Kidney glomerular epithelial cell (primary cell): ENCODE measurements around the gene MRPS2.

Experiments
- DNase-seq: peaks from one replicate; lab custom pipeline; 2025; lab: John Stamatoyannopoulos, UW

The MRPS2 gene

DNA sequence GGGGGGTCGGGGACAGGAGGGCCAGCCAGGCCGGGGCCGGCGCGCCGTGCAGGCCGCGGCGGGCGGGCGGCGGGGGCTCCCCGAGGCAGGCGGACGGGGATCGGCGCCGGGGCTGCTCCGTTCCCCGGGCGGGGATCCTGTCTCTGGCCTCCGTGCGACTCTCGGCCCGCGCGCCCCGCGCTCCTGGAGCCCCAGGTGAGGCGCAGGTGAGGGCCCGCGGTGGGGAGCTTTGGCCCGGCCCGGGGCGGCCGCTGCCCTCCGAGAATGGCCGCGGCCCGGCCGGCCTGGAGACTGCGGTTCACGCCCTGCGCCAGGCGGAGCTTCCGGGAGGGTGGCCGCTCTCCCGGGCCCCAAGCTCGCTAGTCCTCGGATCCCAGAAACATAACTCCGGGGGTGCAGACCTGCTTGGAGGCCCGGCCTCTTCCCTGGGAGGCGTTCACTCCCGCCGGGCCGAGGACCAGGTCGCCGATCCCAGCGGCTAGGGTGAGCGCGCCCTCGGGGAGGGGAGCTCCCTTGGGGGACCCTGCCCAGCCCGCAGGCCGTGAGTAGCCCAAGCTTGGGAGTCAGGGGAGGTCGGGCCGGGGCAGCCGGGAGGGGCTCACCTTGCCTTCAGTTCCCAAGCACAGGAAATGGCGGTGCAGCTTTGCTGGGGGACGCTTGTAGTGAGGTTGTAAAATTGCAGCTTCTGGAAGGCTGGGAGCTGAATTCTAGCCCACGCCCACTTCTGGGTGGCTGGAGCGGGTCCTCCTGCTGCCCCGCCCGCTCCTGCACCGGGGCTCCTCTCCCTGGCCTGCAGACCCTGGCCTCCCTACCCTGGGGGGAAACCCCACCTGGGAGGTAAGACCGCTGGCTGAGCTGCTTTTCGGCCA is 20.2 kb upstream of the MRPS2 start:
- no peak for DNase-seq

DNA sequence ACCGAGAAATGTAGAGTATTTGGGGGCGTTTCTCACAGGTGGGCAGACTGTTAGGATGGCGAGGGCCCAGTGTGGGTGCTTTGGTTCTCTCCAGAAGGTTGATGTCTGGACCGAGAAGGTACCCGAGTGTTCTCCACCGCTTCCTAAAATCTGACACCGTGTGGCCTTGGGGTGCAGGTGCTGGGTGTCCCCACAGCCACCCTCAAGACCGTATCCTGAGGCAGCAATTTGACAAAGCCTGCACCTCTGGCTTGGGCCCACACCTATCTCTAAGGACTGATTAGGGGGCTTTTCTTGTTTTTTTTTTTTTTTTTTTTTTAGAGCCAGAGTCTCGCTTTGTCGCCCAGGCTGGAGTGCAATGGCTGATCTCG is 19.6 kb upstream of the MRPS2 start:
- DNase-seq, result no peak

GRCh38 chr9:135482015-135482754 is 18.3 kb upstream of the MRPS2 start:
- DNase-seq, result no peak

- DNase-seq, result no peak
Measured at GRCh38 chr9:135484460-135485277, 15.8 kb upstream of the MRPS2 start.

DNA sequence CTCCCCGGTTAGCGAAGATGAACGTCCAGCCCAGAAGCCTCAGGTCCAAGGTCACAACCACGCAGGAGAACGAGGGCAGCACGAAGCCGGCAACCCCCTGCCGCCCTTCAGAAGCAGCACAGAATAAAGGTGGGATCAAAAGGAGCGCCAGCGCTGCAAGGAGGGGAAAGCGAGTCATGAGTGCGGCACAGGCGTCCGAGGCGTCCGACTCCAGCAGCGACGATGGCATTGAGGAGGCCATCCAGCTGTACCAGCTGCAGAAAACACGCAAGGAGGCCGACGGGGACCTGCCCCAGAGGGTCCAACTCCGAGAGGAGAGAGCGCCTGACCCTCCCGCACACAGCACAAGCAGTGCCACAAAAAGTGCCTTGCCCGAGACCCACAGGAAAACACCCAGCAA is 15.1 kb upstream of the MRPS2 start:
- no peak for DNase-seq

DNA sequence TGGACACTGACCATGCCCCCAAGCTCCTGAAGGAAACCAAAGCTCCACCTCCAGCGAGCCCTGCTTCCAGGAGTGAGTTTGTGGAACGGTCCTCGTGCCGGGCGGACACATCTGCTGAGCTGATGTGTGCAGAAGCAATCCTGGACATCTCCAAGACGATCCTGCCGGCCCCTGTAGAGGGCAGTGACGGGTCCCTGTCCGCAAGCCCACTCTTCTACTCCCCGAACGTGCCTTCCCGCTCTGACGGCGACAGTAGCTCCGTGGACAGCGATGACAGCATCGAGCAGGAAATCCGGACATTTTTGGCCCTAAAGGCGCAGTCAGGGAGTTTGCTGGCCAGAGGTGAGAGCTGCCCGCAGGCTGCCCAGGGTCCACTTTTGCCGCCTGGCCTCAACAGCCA is 14.7 kb upstream of the MRPS2 start:
- no peak for DNase-seq

GRCh38 chr9:135486267-135487065 is 14.0 kb upstream of the MRPS2 start:
- DNase-seq, result no peak

DNA sequence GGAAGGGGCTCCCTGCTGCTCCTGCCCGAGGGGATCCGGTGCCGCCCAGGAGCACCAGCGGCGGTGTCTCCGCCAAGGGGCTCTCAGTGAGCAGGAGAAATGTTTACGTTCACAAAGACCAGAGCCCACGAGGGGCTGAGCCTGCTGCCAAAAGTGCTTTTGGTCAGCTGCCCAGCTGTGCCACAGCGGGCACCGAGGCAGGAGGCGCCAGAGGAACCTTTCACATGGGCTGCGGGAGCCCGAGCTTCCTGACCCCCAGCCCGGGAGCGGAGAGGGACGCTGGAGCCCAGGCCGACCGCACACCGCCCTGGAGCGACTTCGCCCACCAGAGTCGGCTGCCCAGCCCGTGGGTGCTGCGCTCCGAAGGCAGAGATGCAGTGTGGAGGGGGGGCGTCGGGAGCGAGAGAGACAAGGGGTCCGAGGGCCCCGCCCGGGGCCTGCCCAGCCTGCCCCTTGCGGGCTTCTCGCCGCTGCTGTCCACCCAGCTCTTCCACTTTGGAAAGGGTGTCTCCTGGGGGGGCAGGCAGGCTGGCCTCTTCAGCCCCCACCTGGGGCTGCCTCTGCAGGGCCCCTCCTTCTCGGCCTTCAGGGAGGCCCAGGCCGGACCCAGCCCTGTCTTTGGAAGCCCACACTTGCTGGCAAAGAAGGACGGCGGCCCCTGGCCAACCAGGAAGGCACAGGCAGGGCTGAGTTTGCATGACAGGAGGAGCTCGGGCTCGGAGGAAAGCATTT is 13.0 kb upstream of the MRPS2 start:
- DNase-seq, result no peak

DNA sequence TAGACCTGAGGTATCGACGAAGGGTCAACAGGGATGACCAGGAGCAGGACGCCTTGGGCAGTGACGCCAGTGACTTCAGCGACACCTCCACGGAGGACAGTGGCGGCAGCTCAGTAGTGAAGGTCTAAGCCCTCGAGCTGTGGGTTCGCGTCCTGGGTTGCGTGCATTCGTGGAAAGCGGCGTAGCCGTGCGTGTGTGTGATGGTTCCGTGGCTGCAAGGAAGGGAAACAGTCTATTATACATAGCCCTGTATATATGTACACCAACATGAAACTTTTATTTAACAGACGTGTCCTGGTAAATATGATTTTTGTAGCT is 12.5 kb upstream of the MRPS2 start:
- DNase-seq, result no peak

DNA sequence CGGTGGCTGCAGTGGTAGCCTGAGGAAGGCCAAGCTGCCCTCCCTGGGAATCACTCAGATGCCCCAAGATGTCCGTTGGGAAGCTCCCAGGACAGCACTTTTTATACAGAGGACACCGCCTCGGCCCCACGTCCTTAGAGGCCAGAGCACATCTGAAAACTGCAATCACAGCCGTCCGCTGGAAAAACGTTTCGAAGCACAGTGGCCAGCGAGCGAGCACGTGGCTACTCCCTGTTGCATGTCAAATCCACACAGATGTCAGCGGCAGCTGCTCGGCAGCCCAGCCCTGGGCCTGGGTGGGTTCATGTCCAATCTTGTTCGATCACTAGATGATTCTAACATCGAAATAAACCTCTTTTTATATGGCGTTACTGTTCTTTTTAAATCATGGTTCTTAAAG is 12.0 kb upstream of the MRPS2 start:
- DNase-seq, result no peak

- no peak for DNase-seq
Measured at GRCh38 chr9:135489188-135489906, 11.1 kb upstream of the MRPS2 start.

GRCh38 chr9:135490166-135490870 is 10.2 kb upstream of the MRPS2 start:
- DNase-seq, result no peak

DNA sequence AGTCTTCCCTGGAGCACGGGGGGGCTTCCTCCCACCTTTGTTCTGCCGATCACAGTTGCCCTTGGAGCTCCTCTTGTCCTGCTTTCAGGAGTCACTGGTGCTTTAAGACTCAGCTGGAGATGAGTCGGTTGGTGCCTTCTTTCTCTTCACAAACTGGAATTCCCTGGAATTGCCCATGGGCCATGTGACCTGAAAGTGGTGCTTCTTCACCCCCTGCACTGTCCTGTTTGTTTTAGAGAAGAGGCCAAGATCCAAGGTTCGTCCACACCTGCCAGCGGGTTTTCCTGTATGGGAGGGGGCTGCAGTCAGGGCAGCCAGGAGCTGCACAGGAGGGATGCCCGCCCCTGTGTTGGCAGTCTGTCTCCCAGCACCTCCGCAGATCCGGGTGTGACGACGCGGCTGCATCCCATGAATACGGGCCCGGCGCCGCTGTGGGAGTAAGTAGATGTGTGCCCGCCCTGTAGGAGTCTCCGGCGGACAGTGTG is 9.5 kb upstream of the MRPS2 start:
- no peak for DNase-seq

DNA sequence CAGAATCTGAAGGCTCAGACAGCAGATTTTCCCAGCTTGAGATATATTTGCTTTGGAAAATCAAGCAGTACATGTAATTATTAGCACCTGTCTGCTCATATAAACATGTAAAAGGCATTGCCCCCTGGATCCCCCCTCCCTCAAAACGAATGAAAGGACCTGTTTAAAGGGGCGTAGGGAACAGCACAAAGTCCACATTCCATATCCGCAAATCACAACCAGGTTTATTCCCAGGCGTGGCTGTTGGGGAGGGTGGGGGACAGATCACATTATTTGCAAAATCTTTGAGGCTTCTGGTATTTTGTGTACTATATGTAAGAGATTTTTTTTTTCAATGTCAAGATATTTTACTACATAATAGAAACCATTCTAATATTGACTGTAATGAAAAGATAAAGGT is 8.7 kb upstream of the MRPS2 start:
- no peak for DNase-seq

DNA sequence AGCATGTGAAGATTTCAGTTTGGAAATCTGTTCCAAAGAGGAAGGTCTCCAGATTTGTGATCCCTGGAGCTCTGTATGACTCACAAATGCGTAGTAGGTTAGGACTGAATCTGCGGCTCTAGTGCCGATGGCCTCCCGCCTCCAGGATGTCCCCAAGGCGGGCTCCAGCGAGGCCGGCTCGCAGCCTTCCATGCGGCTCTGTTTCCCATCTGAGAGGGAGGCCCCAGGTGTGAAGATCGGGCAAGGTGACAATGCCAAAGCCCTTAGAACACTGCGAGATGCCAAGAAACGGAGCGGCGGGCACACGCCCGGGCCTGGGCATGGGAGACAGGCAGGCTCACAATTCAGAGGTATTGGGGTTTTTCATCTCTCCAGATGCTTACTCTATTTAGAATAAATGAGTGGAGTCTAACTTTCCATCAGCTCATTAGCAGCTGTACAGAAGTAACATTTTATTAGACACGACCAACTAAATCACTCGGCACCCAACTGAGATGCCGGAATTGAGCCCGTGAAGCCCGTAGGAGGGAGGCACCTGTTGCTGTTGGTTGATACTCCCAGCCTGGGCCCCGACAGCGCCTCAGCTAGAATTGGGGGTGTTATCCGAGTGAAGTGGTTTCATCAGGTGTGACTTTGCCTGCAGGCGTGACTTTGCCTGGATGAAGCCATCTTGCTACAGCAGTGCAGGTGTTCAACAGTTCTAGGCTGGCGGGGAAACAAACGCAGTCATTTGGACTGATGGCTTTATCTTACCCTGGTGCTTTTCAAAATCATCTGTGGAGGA is 7.4 kb upstream of the MRPS2 start:
- DNase-seq, result no peak

- no peak for DNase-seq
Measured at GRCh38 chr9:135494791-135495559, 5.5 kb upstream of the MRPS2 start.

- no peak for DNase-seq
Measured at GRCh38 chr9:135498381-135499126, 1.9 kb upstream of the MRPS2 start.
